Skeletal muscle satellite cell (primary cell): ENCODE results near the gene SH3YL1.

ENCODE experiments used
- H3K27me3 ChIP-seq: 2 replicates; pipeline ENCODE4 v1.7.0; 2013; ENCODE audit warnings: low read length; ENCODE audit not compliant: control insufficient read depth, insufficient read depth
- H3K36me3 ChIP-seq: 2 replicates; pipeline ENCODE4 v1.7.0; 2013; ENCODE audit warnings: mild to moderate bottlenecking, control low read depth, low read length; ENCODE audit not compliant: insufficient read depth
- H3K4me1 ChIP-seq: 2 replicates; pipeline ENCODE4 v1.7.0; 2013; ENCODE audit warnings: low read length; ENCODE audit not compliant: control insufficient read depth, insufficient read depth
- H3K4me2 ChIP-seq: 2 replicates; pipeline ENCODE4 v1.7.0; 2013; ENCODE audit warnings: mild to moderate bottlenecking, low read length
- H3K4me3 ChIP-seq: 2 replicates; pipeline ENCODE4 v1.7.0; 2013; ENCODE audit warnings: low read length
- H3K9ac ChIP-seq: 2 replicates; pipeline ENCODE4 v1.7.0; 2013; ENCODE audit warnings: mild to moderate bottlenecking, low read depth, low read length, moderate library complexity
- H3K9me3 ChIP-seq: replicated peaks from 2 replicates; pipeline ENCODE4 v1.7.0; 2013; ENCODE audit warnings: mild to moderate bottlenecking, control low read depth, low read length

The SH3YL1 gene

DNA sequence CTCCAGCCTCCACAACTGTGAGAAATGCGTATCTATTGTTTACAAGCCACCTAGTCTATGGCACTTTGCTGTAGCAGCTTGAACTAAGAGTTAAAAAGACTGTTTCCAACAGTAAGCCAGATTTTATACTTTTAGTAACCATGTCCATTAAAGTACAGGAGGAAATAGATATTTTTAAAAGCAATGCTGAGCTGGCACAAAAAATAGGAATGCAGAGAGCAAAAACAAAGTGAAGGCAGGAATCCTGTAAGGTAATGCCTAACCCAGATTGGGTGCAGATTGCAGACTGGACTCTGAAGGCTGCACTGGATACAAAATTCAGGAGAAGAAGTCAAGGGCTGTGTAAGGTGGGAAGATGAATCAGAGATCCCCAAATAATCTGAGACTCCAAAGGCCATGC, 55.5 kb downstream of the SH3YL1 start:
- no peaks in the 10 kb centered on the region for H3K36me3 ChIP-seq
- H3K9ac ChIP-seq: no peak overlapping the region
- H3K4me1 ChIP-seq: no peaks in the 10 kb centered on the region
- H3K4me3 ChIP-seq: no peak overlapping the region
- no peak overlapping the region for H3K4me2 ChIP-seq
- no peaks in the 10 kb centered on the region for H3K27me3 ChIP-seq
- peaks cover 7% of the 10 kb centered on the region for H3K9me3 ChIP-seq

DNA sequence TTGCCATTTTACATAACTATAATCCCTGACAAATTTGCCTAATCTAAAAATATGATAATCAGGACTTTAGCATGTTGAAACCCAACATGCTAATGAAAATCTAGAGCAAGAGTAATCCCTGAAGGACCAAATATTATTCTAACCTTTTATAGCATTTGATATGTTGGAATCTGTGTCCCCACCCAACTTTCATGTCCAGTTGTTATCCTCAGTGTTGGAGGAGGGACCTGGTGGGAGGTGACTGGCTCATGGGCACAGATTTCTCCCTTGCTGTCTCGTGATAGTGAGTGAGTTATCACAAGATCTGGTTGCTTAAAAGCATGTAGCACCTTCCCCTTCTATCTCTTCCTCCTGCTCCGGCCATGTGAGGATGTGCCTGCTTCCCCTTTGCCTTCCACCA, 59.8 kb downstream of the SH3YL1 start:
- no peak overlapping the region for H3K9ac ChIP-seq
- H3K36me3 ChIP-seq: no peaks in the 10 kb centered on the region
- H3K4me1 ChIP-seq: no peaks in the 10 kb centered on the region
- no peak overlapping the region for H3K4me2 ChIP-seq
- no peaks in the 10 kb centered on the region for H3K27me3 ChIP-seq
- peaks cover 3% of the 10 kb centered on the region for H3K9me3 ChIP-seq
- no peak overlapping the region for H3K4me3 ChIP-seq

DNA sequence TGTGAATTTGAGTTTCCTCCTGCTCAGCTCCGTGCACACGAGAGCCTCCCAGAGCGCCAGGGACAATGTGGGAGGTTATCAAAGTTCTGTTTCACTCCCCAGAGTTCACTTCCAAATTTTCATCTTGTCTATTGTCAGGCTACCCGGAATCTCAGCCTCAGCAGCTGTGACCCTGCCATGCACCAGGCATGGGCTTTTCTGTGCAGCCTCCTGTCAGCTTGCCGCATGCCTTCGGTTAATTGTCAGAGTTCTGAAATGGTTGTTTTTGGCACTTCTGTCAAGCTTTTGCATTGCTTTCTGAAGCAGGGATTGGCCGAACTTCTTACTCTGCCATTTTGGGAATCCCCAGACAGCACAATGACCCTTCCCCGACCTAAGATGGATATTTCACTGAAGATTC, 60.4 kb downstream of the SH3YL1 start:
- Histone ChIP-seq H3K4me2 (no peak overlapping the region), H3K27me3 (no peaks in the 10 kb centered on the region), H3K36me3 (no peaks in the 10 kb centered on the region), H3K4me1 (no peaks in the 10 kb centered on the region), H3K9me3 (peaks cover 3% of the 10 kb centered on the region), H3K9ac (no peak overlapping the region), H3K4me3 (no peak overlapping the region)

DNA sequence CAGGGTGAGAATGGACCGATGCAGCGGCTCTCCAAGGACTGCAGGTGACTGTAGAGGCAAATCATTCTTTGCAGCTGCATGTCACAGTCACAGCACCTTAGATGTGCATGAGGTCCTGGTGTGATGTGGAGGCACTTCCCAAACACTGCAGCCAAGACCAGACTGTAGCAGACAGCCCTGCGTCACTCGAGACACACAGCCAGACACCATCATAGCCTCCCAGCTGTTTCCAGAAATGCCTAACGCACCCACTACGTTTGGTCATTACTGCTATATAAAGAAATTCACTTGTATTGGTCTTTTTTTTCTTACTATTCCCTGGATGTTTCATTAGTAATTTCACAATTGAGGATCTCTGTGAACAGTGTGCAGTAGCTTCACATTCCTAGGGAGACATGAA, 60.9 kb downstream of the SH3YL1 start:
- no peak overlapping the region for H3K4me2 ChIP-seq

DNA sequence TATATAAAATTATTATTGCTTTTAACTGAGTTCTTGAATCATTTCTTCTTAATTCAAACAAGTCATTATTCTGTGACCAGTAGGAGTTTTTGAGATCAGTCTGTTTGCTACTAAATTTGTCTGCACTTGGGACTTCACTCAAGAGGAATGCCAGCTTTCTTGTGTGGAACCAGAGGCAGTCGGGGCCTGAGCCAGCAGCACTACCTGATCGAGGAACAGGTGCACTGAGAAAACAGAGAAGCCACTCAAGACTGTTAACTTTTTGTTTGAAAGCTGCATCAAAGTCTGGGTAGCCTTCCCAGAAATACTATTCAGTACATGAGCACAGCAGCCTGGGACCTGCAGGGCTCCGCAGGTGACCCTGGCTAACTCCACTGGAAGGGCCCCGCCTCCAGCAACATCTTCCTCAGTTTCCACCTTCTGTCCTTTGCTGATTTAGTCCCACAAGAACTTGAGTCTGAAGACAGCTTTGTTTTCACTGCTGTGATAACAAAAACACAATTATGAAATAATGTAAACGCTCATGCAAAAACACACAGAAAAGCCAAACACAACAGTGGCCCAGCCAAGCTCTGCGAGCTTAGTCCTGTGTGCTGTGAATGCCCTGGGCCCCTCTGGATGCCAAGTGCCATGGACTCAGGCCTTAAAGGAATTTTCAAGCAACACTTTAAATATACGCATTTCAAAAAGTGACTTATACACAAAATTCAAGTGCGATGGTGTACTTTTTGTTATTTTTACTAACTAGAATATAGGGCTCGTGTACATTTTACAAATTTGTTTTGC, 62.0 kb downstream of the SH3YL1 start:
- Histone ChIP-seq H3K9me3 (peaks cover 3% of the 10 kb centered on the region), H3K9ac (no peak overlapping the region), H3K36me3 (no peaks in the 10 kb centered on the region), H3K4me1 (no peaks in the 10 kb centered on the region), H3K4me2 (no peak overlapping the region), H3K27me3 (no peaks in the 10 kb centered on the region), H3K4me3 (no peak overlapping the region)

More for the DNA sequence above, 60.9 kb downstream of the SH3YL1 start:
- Histone ChIP-seq H3K9ac (no peak overlapping the region), H3K4me3 (no peak overlapping the region), H3K4me1 (no peaks in the 10 kb centered on the region), H3K36me3 (no peaks in the 10 kb centered on the region), H3K9me3 (peaks cover 3% of the 10 kb centered on the region), H3K27me3 (no peaks in the 10 kb centered on the region)

DNA sequence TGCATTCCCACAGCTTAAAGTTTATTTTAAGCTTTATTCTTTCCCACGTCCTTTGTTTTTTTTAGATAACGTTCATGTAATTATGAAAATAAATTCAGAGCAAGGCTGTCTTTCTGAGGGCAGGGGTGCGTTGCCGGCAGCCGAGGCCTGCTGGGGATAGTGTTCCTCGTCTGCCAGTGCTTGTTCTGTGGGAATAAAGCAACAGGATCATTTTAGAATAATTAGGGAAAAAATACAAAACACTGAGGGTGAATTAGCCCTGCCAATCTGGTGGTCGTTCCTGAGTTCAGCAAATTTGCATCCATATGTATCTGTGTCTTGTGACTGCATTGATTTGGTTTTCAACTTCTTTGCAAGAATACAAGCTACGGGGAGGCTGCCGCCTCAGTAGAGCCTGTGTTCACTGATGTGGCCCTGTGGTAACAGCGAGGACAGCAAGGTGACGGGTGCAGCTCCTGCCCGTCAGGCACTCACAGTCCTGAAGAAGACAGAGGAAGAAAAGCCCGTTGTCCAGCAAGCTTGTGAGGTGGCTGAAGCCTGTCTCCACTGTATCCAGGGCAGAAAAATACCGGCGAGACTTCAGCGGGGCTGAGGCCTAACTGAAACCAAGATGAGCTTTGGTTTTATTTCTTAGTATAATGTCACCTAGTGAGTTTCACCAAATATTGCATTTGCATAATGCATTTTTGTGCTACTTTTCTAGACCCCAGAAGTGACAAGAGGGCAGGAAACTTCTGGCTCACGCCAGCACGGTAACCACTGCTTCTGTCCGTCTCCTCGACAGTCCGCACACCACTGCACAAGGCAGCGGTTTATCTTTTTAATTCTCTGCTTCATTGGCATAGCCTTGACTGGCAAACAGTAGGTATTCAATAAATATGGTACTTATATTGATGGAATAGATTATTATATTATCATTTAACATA, 64.5 kb downstream of the SH3YL1 start:
- no peaks in the 10 kb centered on the region for H3K4me1 ChIP-seq
- H3K9me3 ChIP-seq: peaks cover 3% of the 10 kb centered on the region
- no peak overlapping the region for H3K4me2 ChIP-seq
- H3K4me3 ChIP-seq: no peak overlapping the region
- no peaks in the 10 kb centered on the region for H3K36me3 ChIP-seq
- no peak overlapping the region for H3K9ac ChIP-seq
- H3K27me3 ChIP-seq: no peaks in the 10 kb centered on the region

DNA sequence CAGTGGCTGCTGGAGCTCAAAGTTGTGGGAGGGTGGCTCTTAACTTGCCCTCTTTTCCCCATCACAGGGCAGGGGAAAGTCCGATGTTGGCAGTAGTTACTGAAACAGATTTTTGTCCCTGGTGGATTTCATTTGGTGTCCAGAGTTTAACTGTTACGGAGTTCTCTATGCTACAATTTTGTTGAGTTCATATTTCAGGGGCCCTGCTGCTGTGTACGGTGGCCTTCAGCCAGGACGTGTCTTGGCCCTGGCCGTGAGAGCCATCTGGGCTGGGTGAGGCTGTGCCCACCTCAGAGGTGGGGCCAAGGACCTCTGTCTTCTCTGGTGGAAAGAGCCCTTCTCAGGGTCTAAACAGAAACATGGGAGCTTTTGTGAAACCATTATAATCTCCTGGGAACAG, 67.4 kb downstream of the SH3YL1 start:
- no peaks in the 10 kb centered on the region for H3K27me3 ChIP-seq
- H3K4me1 ChIP-seq: no peaks in the 10 kb centered on the region
- no peak overlapping the region for H3K4me3 ChIP-seq
- H3K4me2 ChIP-seq: no peak overlapping the region
- peaks cover 3% of the 10 kb centered on the region for H3K9me3 ChIP-seq
- H3K36me3 ChIP-seq: no peaks in the 10 kb centered on the region
- no peak overlapping the region for H3K9ac ChIP-seq

DNA sequence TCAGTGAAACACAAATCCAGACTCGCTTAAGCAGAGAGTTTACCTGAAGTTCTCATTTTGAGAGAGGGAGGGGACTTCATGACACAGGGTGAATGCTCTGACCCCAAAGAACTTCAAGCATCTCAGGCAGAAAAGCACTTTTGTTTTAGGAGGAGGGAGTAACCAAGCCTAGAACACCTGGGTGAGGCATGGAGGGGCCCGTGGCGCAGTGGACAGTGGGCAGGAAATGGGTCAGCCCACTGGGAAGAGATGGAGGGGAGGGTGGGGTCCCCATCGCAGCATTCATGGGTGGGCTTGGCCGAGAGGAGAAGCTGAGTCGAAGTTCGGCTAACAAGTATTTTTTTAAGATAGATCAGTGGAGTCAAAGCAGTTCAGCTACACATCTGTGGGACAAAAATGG, 67.9 kb downstream of the SH3YL1 start:
- Histone ChIP-seq H3K4me1 (no peaks in the 10 kb centered on the region), H3K9me3 (peaks cover 3% of the 10 kb centered on the region), H3K4me2 (no peak overlapping the region), H3K27me3 (no peaks in the 10 kb centered on the region), H3K4me3 (no peak overlapping the region), H3K36me3 (no peaks in the 10 kb centered on the region), H3K9ac (no peak overlapping the region)

DNA sequence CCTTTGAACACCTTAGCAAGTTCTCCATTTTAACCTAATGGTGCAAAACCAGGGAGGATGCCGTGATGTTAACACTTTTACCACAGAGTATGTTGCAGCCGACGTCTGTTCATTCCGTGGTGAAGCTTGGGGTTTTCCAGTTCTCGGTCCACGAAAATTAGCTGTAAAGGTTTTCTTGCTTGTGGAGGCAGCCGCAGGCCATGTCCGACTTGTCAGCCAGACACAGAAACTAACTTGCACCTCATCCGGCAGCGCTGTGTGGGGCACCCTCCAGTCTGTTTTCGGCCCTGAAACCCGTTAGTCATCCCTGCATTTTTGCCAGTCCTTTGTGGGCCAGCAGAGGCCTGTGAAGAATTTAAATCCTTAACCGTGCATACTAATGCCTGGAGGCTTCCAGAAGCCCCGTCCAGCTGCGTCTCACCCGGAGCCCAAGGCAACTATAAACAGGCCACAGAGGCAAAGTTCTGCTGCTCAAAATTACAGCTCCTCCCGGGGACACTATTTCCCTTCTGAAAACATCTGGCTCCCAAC, 70.6 kb downstream of the SH3YL1 start:
- no peaks in the 10 kb centered on the region for H3K27me3 ChIP-seq
- no peaks in the 10 kb centered on the region for H3K4me1 ChIP-seq
- no peaks in the 10 kb centered on the region for H3K9me3 ChIP-seq
- H3K4me3 ChIP-seq: no peak overlapping the region
- no peaks in the 10 kb centered on the region for H3K36me3 ChIP-seq
- H3K9ac ChIP-seq: no peak overlapping the region
- H3K4me2 ChIP-seq: no peak overlapping the region

DNA sequence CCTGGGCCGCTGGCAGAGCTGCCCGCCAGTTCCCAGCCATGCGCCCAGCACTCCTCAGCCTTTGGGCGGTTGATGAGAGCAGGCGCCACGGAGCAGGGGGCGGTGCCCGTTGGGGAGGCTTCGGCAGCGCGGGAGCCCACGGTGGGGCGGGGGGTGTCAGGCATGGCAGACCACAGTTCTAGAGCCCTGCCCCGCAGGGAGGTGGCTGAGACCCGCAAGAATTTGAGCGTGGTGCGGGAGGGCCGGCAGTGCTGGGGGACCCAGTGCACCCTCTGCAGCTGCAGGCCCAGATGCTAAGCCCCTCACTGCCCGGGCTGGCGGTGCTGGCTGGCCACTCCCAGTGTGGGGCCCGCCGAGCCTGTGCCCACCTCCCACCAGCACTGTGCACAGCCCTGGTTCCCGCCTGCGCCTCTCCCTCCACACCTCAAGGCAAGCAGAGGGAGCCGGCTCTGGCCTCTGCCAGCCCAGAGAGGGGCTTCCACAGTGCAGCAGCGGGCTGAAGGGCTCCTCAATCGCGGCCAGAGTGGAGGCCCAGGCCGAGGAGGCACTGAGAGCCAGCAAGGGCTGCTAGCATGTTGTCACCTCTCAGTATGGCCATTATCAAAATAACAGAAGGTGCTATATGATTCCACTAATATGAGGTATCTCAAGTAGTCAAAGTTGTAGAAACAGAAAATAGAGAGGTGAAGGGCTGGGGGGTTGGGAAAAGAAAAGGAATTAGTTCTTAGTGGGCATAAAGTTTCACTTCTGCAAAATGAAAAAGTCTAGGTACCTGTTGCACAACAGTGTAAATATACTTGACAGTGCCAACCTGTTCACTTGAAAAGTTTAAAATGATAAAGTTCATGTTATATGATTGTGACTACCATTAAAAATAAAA, 72.3 kb downstream of the SH3YL1 start:
- Histone ChIP-seq H3K27me3 (no peaks in the 10 kb centered on the region), H3K4me1 (no peaks in the 10 kb centered on the region), H3K9ac (no peak overlapping the region), H3K4me2 (no peak overlapping the region), H3K4me3 (no peak overlapping the region), H3K36me3 (no peaks in the 10 kb centered on the region), H3K9me3 (peaks cover 3% of the 10 kb centered on the region)

DNA sequence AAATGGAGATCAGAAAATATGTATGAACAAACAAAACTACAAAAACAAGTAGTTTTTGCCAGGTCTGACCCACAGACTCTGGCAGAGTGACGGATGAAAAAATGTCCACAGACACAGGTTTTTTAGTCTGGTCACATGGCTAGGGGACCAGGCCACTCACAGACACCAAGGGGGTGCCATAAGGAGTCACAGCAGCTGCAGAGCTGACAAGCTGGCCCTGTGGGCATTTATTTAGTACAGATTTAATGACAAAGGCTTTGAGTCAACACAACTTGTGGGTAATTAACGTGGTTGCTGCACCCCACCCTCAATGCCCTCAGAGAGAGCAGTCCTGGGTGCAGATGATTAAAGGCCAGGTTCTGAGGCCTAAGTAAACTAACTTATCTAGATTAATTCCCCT, 76.0 kb downstream of the SH3YL1 start:
- Histone ChIP-seq H3K4me1 (no peaks in the 10 kb centered on the region), H3K4me3 (no peak overlapping the region), H3K9me3 (peaks cover 3% of the 10 kb centered on the region), H3K36me3 (no peaks in the 10 kb centered on the region), H3K27me3 (no peaks in the 10 kb centered on the region), H3K9ac (no peak overlapping the region), H3K4me2 (no peak overlapping the region)
